ENCODE measurements around the gene CTDSPL.
"Not testable (repeated sequence)": the region's sequence is repeated elsewhere in the genome, so short reads cannot be mapped to it uniquely, and the experiment has no call there.

CTDSPL gene

GRCh38 chr3:38032328-38032865 lies 170.7 kb downstream of the CTDSPL start:
- H3K27me3 ChIP-seq (ENCODE audit: insufficient read depth, low read length) = no peaks in the 10 kb centered on the region
- no peak overlapping the region for H2AFZ ChIP-seq (ENCODE audit: low read length, unreplicated experiment)
- H3K36me3 ChIP-seq (ENCODE audit: insufficient read depth, low read length) = no peaks in the 10 kb centered on the region
- peaks cover 25% of the 10 kb centered on the region for H3K4me1 ChIP-seq (ENCODE audit: control insufficient read depth, insufficient read depth, low read length, unreplicated experiment)
- H3K79me2 ChIP-seq (ENCODE audit: control insufficient read depth, insufficient read depth, low read length, unreplicated experiment) = no peaks in the 10 kb centered on the region
- H3K4me3 ChIP-seq (ENCODE audit: low read depth, low read length) = no peak overlapping the region
- no peak overlapping the region for H3K27ac ChIP-seq (ENCODE audit: low read depth, low read length)

GRCh38 chr3:38033586-38033985 lies 171.9 kb downstream of the CTDSPL start:
- not testable (repeated sequence) for H3K79me2 ChIP-seq (ENCODE audit: control insufficient read depth, insufficient read depth, low read length, unreplicated experiment); H3K27ac ChIP-seq (ENCODE audit: low read depth, low read length); H3K36me3 ChIP-seq (ENCODE audit: insufficient read depth, low read length); H2AFZ ChIP-seq (ENCODE audit: low read length, unreplicated experiment); H3K4me3 ChIP-seq (ENCODE audit: low read depth, low read length); H3K27me3 ChIP-seq (ENCODE audit: insufficient read depth, low read length)
- peaks cover 26% of the 10 kb centered on the region for H3K4me1 ChIP-seq (ENCODE audit: control insufficient read depth, insufficient read depth, low read length, unreplicated experiment)

All from ACC112 (cell line).